HG02884 (cell line): ENCODE measurements around the gene MFSD2B.

Source experiments
- ATAC-seq: cut with Tn5 transposase; IDR thresholded peaks from one replicate; pipeline ENCODE4 v1.9.1; 2021; ENCODE audit warnings: mild to moderate bottlenecking, moderate library complexity; ENCODE audit not compliant: unreplicated experiment

MFSD2B gene

DNA sequence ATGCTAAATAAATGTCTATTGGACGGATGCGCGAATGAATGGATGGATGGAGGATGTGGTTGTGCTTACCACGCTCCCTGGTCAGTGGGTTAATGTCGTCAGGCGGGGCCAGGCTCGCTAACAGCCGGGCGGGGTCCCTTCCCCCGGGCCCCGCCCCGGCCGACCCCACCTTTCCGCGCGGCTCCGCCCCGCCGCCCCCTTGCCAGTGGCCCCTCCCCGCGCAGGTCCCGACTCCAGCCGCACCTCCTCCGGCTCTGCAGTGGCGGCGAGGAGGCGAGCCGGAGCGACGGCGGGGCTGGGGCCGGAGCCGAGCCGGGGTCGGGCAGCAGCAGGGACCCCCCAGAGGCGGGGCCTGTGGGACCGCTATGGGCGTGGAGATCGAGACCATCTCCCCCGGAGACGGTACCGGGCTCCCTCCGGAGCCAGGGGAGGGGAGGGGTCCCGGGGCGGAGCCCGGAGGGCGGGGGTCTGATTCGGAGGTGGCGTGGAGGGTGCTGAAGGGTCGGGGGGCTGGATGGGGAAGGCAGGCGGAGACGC is 39.7 kb downstream of the MFSD2B start, which contains the start of gene FKBP1B:
TSS of gene FKBP1B (plus strand) at position 257 of the 537 bp plus-strand sequence. CDS start at position 366, 109 bp downstream.
- no peak for ATAC-seq

DNA sequence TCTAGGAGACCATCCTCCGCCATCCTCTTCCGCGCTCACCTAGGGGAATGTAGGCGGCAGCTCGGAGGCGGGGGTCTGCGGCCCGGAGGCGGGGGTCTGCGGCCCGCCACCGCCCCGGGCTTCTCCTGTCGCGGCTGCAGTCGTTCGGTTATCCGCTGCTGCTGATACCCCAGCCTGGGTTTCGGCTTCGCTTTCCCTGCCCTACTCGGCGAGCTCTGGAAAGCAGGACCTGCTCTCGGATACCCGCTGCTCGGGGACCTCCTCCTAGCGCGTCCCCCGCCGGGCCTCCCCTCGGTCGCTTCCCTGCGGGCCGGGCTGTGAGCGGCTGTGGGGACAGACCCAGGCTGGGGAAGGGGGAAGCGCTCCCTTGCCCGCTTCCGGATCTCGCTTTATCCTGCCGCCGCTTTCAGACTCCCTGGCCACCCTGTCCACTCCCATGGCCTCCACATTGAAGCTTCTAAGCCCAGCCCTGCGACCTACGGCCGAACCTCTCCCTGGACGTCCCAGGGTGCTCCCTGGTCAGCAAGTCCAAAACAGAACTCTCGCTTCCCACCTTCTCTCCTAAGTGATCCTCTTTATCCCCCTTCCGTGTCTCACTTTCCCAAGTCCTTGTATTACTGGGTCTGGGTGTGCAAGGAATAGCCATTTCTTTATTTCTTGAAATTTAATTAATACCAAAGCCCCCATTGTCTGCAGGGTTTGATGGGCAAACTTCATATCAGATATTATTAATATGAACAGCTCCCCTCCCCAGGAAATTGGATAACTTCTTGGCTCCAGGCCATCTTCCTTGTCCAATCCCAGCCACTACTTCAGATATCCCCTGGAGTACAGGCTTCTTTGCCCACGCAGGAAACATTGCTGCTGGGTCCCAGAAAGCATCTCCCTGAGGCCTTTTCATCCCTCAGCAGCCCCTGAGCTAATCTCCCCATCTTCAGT is 40.4 kb downstream of the MFSD2B start:
- no peak for ATAC-seq

- no peak for ATAC-seq
These were observed 41.9 kb downstream of the MFSD2B start for GRCh38 chr2:24051833-24052232.

DNA sequence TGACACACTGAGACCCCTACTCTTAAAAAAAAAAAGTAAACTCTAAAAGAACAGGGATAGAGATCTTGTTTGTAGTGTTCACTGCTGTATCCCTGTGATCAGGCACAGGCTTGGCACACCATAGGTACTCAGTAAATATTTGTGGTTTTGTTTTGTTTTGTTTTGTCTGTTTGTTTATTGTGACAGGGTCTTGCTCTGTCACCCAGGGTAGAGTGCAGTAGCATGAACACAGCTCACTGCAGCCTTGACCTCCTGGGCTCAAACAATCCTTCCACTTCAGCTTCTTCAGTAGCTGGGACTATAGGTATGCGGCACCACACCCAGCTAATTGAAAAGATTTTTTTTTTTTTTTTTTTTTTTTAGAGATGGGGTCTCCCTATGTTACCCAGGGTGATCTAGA is 43.1 kb downstream of the MFSD2B start:
- ATAC-seq = no peak

- no peak for ATAC-seq
These were observed 44.6 kb downstream of the MFSD2B start for GRCh38 chr2:24054366-24055010.

GRCh38 chr2:24055750-24056149 is 45.9 kb downstream of the MFSD2B start:
- no peak for ATAC-seq

- no peak for ATAC-seq
These were observed 48.8 kb downstream of the MFSD2B start for GRCh38 chr2:24058564-24059271.

DNA sequence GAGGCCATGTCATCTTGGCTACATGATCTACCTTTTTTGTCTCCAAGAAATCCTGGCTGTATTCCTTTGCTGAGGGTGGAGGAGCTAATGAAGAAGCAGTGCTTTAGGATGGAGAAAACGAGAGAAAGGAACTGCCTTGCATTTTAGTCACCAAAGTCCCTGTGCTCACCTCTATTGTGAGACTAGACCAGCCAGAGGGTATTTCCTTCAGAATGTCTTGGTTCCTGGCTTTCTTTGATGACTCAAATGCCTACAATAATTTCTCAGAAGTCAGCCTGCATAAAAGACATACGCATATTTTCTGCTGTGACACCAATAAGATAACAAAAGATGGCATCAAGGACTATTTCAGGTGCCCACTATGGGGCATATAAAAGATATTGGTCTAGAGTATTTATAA is 55.5 kb downstream of the MFSD2B start:
- no peak for ATAC-seq

DNA sequence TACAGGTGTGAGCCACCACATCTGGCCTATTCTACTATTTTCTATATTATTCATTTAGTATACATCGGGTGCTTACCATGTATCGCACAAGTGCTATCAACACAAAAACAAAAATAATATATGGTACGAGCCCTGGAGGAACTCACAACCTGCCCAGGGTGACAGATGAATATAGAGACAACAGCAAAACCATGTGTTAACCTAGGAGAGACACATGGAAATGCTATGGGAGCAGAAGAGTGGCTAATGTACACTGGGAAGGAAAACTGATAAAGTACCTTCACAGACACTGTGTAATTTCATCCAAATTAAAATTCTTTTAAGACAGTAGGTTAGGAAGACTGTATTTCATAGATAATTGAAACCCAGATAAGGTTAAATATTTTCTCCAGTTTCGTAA is 62.4 kb downstream of the MFSD2B start:
- no peak for ATAC-seq

- no peak for ATAC-seq
These were observed 63.9 kb downstream of the MFSD2B start for GRCh38 chr2:24073816-24074215.

GRCh38 chr2:24075259-24075658 is 65.4 kb downstream of the MFSD2B start:
- no peak for ATAC-seq
